Activated naive CD8-positive, alpha-beta T cell treated with anti-CD3 and anti-CD28 coated beads for 36 hours (primary cell): ENCODE data around the gene CDH23. TPM values are rescaled to one million over a fixed set of nuclear protein-coding genes. Genes with fewer than 3 reads are reported as not detected.

ENCODE experiments used
- DNase-seq: peaks from one replicate; pipeline ENCODE4 v3.0.0; 2021
- H3K27ac Mint-ChIP-seq: one replicate; pipeline ENCODE4 v1.8.0; 2022; ENCODE audit warnings: mild to moderate bottlenecking, moderate library complexity, mixed read lengths
- H3K27me3 Mint-ChIP-seq: one replicate; pipeline ENCODE4 v1.8.0; 2022; ENCODE audit warnings: mild to moderate bottlenecking, mixed read lengths
- H3K36me3 Mint-ChIP-seq: one replicate; pipeline ENCODE4 v1.8.0; 2021; ENCODE audit warnings: mild to moderate bottlenecking, mixed read lengths
- H3K4me1 Mint-ChIP-seq: one replicate; pipeline ENCODE4 v1.8.0; 2021; ENCODE audit warnings: mixed read lengths
- H3K4me3 Mint-ChIP-seq: one replicate; pipeline ENCODE4 v1.8.0; 2022; ENCODE audit warnings: mild to moderate bottlenecking, moderate library complexity, mixed read lengths
- H3K9me3 Mint-ChIP-seq: one replicate; pipeline ENCODE4 v1.8.0; 2022; ENCODE audit warnings: mixed read lengths
- total RNA-seq, 2 experiments: library from RNA; stranded (reverse); gene quantifications; one replicate each; pipeline ENCODE4 v1.2.3, GENCODE V29; 2021

The CDH23 gene
- total RNA-seq, 2 experiments from 2014 or later, result 1.4 TPM

- no peak for DNase-seq
- H3K4me1 Mint-ChIP-seq, result peaks cover 5% of the 10 kb centered on the region
- H3K27me3 Mint-ChIP-seq, result no peaks in the 10 kb centered on the region
- no peaks in the 10 kb centered on the region for H3K9me3 Mint-ChIP-seq
- H3K27ac Mint-ChIP-seq, result no peak overlapping the region
- no peak overlapping the region for H3K4me3 Mint-ChIP-seq
- no peaks in the 10 kb centered on the region for H3K36me3 Mint-ChIP-seq
These were observed 252.2 kb downstream of the CDH23 start for GRCh38 chr10:71648933-71649320.

GRCh38 chr10:71649631-71650030 lies 252.9 kb downstream of the CDH23 start:
- Mint-ChIP-seq H3K9me3 (no peaks in the 10 kb centered on the region), H3K4me3 (no peak overlapping the region), H3K27ac (no peak overlapping the region), H3K36me3 (no peaks in the 10 kb centered on the region), H3K4me1 (peaks cover 5% of the 10 kb centered on the region), H3K27me3 (no peaks in the 10 kb centered on the region)
- DNase-seq, result no peak

- Mint-ChIP-seq H3K36me3 (no peaks in the 10 kb centered on the region), H3K27ac (no peak overlapping the region), H3K9me3 (no peaks in the 10 kb centered on the region), H3K4me1 (peaks cover 2% of the 10 kb centered on the region), H3K27me3 (no peaks in the 10 kb centered on the region), H3K4me3 (no peak overlapping the region)
- no peak for DNase-seq
These were observed 253.7 kb downstream of the CDH23 start for GRCh38 chr10:71650397-71650796.

- Mint-ChIP-seq H3K36me3 (no peaks in the 10 kb centered on the region), H3K4me3 (no peak overlapping the region), H3K4me1 (peaks cover 2% of the 10 kb centered on the region), H3K9me3 (no peaks in the 10 kb centered on the region), H3K27ac (no peak overlapping the region), H3K27me3 (no peaks in the 10 kb centered on the region)
- DNase-seq, result no peak
These were observed 254.7 kb downstream of the CDH23 start for GRCh38 chr10:71651428-71651827.

GRCh38 chr10:71651928-71652327 lies 255.2 kb downstream of the CDH23 start:
- Mint-ChIP-seq H3K4me1 (peaks cover 2% of the 10 kb centered on the region), H3K4me3 (no peak overlapping the region), H3K36me3 (no peaks in the 10 kb centered on the region), H3K27me3 (no peaks in the 10 kb centered on the region), H3K9me3 (no peaks in the 10 kb centered on the region), H3K27ac (no peak overlapping the region)
- DNase-seq, result no peak

GRCh38 chr10:71653044-71653443 lies 256.3 kb downstream of the CDH23 start:
- H3K4me1 Mint-ChIP-seq, result peaks cover 2% of the 10 kb centered on the region
- H3K27me3 Mint-ChIP-seq, result no peaks in the 10 kb centered on the region
- DNase-seq, result no peak
- H3K27ac Mint-ChIP-seq, result no peak overlapping the region
- H3K9me3 Mint-ChIP-seq, result no peaks in the 10 kb centered on the region
- no peaks in the 10 kb centered on the region for H3K36me3 Mint-ChIP-seq
- no peak overlapping the region for H3K4me3 Mint-ChIP-seq

- no peaks in the 10 kb centered on the region for H3K4me1 Mint-ChIP-seq
- no peak overlapping the region for H3K4me3 Mint-ChIP-seq
- H3K9me3 Mint-ChIP-seq, result no peaks in the 10 kb centered on the region
- no peaks in the 10 kb centered on the region for H3K27me3 Mint-ChIP-seq
- no peak for DNase-seq
- no peaks in the 10 kb centered on the region for H3K36me3 Mint-ChIP-seq
- no peak overlapping the region for H3K27ac Mint-ChIP-seq
These were observed 259.5 kb downstream of the CDH23 start for GRCh38 chr10:71656220-71656619.

GRCh38 chr10:71657604-71658466 lies 261.1 kb downstream of the CDH23 start:
- H3K36me3 Mint-ChIP-seq, result no peaks in the 10 kb centered on the region
- no peaks in the 10 kb centered on the region for H3K9me3 Mint-ChIP-seq
- no peak for DNase-seq
- H3K27me3 Mint-ChIP-seq, result no peaks in the 10 kb centered on the region
- H3K27ac Mint-ChIP-seq, result no peak overlapping the region
- no peaks in the 10 kb centered on the region for H3K4me1 Mint-ChIP-seq
- no peak overlapping the region for H3K4me3 Mint-ChIP-seq

GRCh38 chr10:71658467-71658745 lies 261.7 kb downstream of the CDH23 start:
- Mint-ChIP-seq H3K27me3 (no peaks in the 10 kb centered on the region), H3K36me3 (no peaks in the 10 kb centered on the region), H3K27ac (no peak overlapping the region), H3K9me3 (no peaks in the 10 kb centered on the region), H3K4me1 (no peaks in the 10 kb centered on the region), H3K4me3 (no peak overlapping the region)
- no peak for DNase-seq

GRCh38 chr10:71659111-71659634 lies 262.5 kb downstream of the CDH23 start:
- Mint-ChIP-seq H3K9me3 (no peaks in the 10 kb centered on the region), H3K4me3 (no peak overlapping the region), H3K27me3 (no peaks in the 10 kb centered on the region), H3K27ac (no peak overlapping the region), H3K36me3 (no peaks in the 10 kb centered on the region), H3K4me1 (no peaks in the 10 kb centered on the region)
- no peak for DNase-seq

- H3K4me1 Mint-ChIP-seq, result no peaks in the 10 kb centered on the region
- H3K4me3 Mint-ChIP-seq, result no peak overlapping the region
- no peaks in the 10 kb centered on the region for H3K27me3 Mint-ChIP-seq
- H3K27ac Mint-ChIP-seq, result no peak overlapping the region
- no peaks in the 10 kb centered on the region for H3K9me3 Mint-ChIP-seq
- no peak for DNase-seq
- H3K36me3 Mint-ChIP-seq, result no peaks in the 10 kb centered on the region
These were observed 263.0 kb downstream of the CDH23 start for GRCh38 chr10:71659737-71660136.

- no peaks in the 10 kb centered on the region for H3K27me3 Mint-ChIP-seq
- no peaks in the 10 kb centered on the region for H3K9me3 Mint-ChIP-seq
- no peaks in the 10 kb centered on the region for H3K4me1 Mint-ChIP-seq
- no peaks in the 10 kb centered on the region for H3K36me3 Mint-ChIP-seq
- H3K27ac Mint-ChIP-seq, result no peak overlapping the region
- no peak for DNase-seq
- no peak overlapping the region for H3K4me3 Mint-ChIP-seq
These were observed 263.6 kb downstream of the CDH23 start for GRCh38 chr10:71660313-71660712.

GRCh38 chr10:71661060-71661622 lies 264.4 kb downstream of the CDH23 start:
- H3K9me3 Mint-ChIP-seq, result no peaks in the 10 kb centered on the region
- H3K4me3 Mint-ChIP-seq, result no peak overlapping the region
- H3K4me1 Mint-ChIP-seq, result peaks cover under 1% of the 10 kb centered on the region
- H3K27me3 Mint-ChIP-seq, result no peaks in the 10 kb centered on the region
- no peaks in the 10 kb centered on the region for H3K36me3 Mint-ChIP-seq
- DNase-seq, result no peak
- H3K27ac Mint-ChIP-seq, result no peak overlapping the region

- Mint-ChIP-seq H3K9me3 (no peaks in the 10 kb centered on the region), H3K27me3 (no peaks in the 10 kb centered on the region), H3K36me3 (no peaks in the 10 kb centered on the region), H3K4me1 (peaks cover 3% of the 10 kb centered on the region), H3K27ac (no peak overlapping the region), H3K4me3 (no peak overlapping the region)
- no peak for DNase-seq
These were observed 265.1 kb downstream of the CDH23 start for GRCh38 chr10:71661779-71662336.

- Mint-ChIP-seq H3K9me3 (no peaks in the 10 kb centered on the region), H3K27me3 (no peaks in the 10 kb centered on the region), H3K4me1 (peaks cover 12% of the 10 kb centered on the region), H3K27ac (no peak overlapping the region), H3K36me3 (no peaks in the 10 kb centered on the region), H3K4me3 (no peak overlapping the region)
- DNase-seq, result no peak
These were observed 266.6 kb downstream of the CDH23 start for GRCh38 chr10:71663311-71663710.

- Mint-ChIP-seq H3K4me3 (no peak overlapping the region), H3K27ac (no peak overlapping the region), H3K9me3 (no peaks in the 10 kb centered on the region), H3K27me3 (no peaks in the 10 kb centered on the region), H3K36me3 (no peaks in the 10 kb centered on the region), H3K4me1 (peaks cover 12% of the 10 kb centered on the region)
- no peak for DNase-seq
These were observed 267.9 kb downstream of the CDH23 start for GRCh38 chr10:71664585-71664984.
